Brain microvascular endothelial cell (primary cell): ENCODE data around the gene PPCDC.

ENCODE experiments used
- DNase-seq: peaks from one replicate; pipeline ENCODE4 v3.0.0-alpha.2; 2020
- H3K27ac ChIP-seq: fragments of 250-450 bp; sonication (Bioruptor Pico); 2 replicates; pipeline ENCODE4 v1.5.1; 2020; ENCODE audit warnings: mild to moderate bottlenecking, moderate library complexity
- H3K27me3 ChIP-seq: fragments of 250-450 bp; sonication (Bioruptor Pico); replicated peaks from 2 replicates; pipeline ENCODE4 v1.5.1; 2020; ENCODE audit warnings: mild to moderate bottlenecking
- H3K36me3 ChIP-seq: fragments of 250-450 bp; sonication (Bioruptor Pico); replicated peaks from 2 replicates; pipeline ENCODE4 v1.5.1; 2020; ENCODE audit warnings: mild to moderate bottlenecking
- H3K4me3 ChIP-seq: 2 replicates; pipeline ENCODE4 v1.5.1; 2011; ENCODE audit warnings: low read depth, mild to moderate bottlenecking, control low read depth, low read length, moderate library complexity
- in situ Hi-C: cut with HindIII; loops from 2 replicates; pipeline ENCODE4 v1.10.0; 2017; ENCODE audit warnings: low sequenced_read_pairs, low pct_ligation_motif_present
- TF ChIP-seq, protein P1 (sequence below): IDR thresholded peaks from 2 replicates; pipeline ENCODE4 v1.5.1; 2011; ENCODE audit warnings: low read depth, mild to moderate bottlenecking, moderate library complexity, low read length, control low read depth, inconsistent platforms; ENCODE audit errors: missing control alignments

The PPCDC gene, protein sequence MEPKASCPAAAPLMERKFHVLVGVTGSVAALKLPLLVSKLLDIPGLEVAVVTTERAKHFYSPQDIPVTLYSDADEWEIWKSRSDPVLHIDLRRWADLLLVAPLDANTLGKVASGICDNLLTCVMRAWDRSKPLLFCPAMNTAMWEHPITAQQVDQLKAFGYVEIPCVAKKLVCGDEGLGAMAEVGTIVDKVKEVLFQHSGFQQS

DNA sequence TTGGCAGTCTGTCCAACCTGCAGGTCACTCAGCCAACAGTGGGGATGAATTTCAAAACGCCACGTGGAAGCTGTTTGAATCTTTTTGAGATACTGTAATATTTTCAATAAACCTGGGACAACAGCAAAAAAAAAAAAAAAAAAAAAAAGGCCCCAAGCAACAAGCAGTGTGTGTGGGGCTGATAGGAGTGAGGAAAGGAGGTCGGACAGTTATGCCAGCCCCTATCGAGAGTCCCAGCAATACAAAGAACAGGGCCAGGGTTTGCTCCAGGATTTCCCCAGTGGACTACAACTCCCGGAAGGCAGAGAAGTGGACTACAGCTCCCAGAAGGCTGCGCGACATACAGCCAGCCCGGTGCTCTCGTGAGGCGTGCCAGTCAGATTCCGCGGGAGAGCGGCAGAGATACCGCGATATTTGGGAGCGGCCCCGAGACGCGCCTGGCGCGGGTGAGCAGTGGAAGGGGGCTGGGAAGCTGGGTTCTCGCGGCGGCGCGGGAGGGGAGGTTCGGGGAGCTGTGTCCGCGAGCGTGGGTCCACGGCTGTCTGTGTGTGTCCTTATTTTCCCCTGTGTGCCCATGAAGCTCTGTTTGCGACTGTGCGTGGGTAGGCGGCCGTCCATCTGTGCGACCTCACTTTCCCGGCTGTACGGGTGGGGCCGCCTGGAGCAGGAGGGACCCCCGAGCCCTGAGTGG lies at the start of gene PPCDC:
Gene PPCDC (plus strand): TSS at position 410 of the 691 bp plus-strand sequence. CDS start 4,729 bp downstream, outside the sequence.
- no peaks in the 10 kb centered on the region for H3K27me3 ChIP-seq
- H3K27ac ChIP-seq, result peak within 1 kb of the TSS; percentile 89
- peak; percentile 94 for DNase-seq
- TF ChIP-seq, protein P1, sequence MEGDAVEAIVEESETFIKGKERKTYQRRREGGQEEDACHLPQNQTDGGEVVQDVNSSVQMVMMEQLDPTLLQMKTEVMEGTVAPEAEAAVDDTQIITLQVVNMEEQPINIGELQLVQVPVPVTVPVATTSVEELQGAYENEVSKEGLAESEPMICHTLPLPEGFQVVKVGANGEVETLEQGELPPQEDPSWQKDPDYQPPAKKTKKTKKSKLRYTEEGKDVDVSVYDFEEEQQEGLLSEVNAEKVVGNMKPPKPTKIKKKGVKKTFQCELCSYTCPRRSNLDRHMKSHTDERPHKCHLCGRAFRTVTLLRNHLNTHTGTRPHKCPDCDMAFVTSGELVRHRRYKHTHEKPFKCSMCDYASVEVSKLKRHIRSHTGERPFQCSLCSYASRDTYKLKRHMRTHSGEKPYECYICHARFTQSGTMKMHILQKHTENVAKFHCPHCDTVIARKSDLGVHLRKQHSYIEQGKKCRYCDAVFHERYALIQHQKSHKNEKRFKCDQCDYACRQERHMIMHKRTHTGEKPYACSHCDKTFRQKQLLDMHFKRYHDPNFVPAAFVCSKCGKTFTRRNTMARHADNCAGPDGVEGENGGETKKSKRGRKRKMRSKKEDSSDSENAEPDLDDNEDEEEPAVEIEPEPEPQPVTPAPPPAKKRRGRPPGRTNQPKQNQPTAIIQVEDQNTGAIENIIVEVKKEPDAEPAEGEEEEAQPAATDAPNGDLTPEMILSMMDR, result no peak
- in situ Hi-C loops, result no loop called here
- H3K4me3 ChIP-seq, result peak within 1 kb of the TSS; percentile 99
- H3K36me3 ChIP-seq, result no peaks in the 10 kb centered on the region

DNA sequence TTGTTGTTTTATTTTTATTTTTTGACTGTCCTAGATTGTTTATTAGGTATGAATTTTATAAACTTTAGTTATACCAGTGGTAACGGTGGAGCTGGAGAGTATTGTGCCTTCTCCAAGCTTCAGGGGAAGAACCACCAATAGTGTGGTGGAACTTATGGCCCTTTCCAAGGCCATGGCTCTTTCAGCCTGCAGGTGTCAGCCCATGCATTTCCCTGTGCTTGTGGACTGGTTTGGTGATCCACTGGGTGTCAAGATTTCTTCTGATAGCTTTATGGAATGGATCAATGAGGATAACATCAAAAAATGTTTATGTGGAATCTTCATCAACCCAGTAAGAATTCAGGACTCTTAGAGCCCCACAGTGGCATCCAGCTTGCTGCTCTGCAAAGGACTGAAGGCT lies 47.2 kb upstream of the PPCDC start:
- in situ Hi-C loops, result no loop called here
- H3K27me3 ChIP-seq, result no peaks in the 10 kb centered on the region
- TF ChIP-seq, protein P1, result peak; percentile 23
- no peak overlapping the region for H3K27ac ChIP-seq
- no peak overlapping the region for H3K4me3 ChIP-seq
- H3K36me3 ChIP-seq, result no peaks in the 10 kb centered on the region
- DNase-seq, result no peak

DNA sequence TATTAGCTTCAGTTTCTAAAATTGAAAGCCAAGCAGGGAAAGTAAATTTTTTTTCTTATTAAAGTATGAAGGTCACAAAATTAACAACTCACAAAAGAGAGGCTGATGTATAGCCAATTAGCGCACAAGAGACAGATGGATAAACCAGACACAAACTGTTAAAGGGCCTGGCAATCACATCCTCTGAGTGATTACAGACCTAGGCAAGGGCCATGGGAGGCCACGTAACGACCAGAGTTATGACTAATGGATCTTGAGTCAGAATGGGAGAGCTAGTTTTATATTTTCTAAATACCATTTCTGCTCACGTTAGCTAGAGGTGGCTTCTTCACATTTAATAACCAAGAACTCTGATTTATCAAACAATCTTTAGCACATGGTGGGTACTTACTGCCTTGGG lies 45.8 kb upstream of the PPCDC start:
- Histone ChIP-seq H3K4me3 (no peak overlapping the region), H3K27me3 (no peaks in the 10 kb centered on the region), H3K27ac (peak overlapping the region; percentile 4), H3K36me3 (no peaks in the 10 kb centered on the region)
- in situ Hi-C loops, result no loop called here
- TF ChIP-seq, protein P1, result no peak
- DNase-seq, result peak; percentile 20

DNA sequence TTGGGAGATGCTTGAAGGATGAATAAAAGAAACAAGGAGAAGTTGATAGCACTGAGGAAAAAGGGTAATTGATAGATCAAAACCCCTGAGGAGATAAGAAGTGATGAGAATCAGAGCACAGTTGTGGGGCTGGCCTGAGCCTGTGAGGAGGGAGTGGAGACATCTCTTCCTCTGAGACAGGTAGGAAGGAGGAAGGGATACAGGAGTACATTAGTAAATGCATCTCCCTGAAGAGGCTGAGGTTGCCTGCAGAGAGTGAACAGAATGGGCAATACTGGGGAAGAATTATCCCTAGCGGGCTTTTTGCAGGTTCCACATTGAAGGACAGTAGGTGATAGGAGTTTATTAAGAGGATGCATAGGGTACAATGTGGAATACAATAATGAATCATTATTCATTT lies 45.3 kb upstream of the PPCDC start:
- Histone ChIP-seq H3K27me3 (no peaks in the 10 kb centered on the region), H3K4me3 (no peak overlapping the region), H3K36me3 (no peaks in the 10 kb centered on the region), H3K27ac (peak overlapping the region; percentile 4)
- no peak for DNase-seq
- TF ChIP-seq, protein P1, result no peak
- in situ Hi-C loops, result no loop called here

DNA sequence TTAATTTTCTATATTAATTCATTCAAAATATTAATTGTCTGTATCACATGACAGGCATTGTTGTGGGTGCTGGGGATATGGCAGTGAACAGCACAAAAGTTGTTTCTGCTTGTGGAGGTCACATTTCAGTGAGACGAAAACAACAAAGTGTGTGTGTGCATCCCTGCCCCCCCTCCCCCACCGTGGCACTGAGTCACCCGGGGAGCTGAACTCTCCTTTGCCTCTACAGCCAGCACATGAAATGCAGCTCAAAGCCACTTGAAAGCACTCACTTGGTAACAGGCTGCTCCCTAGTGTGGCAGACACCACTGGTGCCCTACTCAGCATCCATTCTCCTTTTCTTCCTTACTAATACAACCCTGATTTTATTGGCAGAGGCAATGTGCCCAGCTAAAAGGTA lies 44.9 kb upstream of the PPCDC start:
- in situ Hi-C loops, result no loop called here
- peak; percentile 69 for DNase-seq
- Histone ChIP-seq H3K36me3 (no peaks in the 10 kb centered on the region), H3K27ac (no peak overlapping the region), H3K27me3 (no peaks in the 10 kb centered on the region), H3K4me3 (no peak overlapping the region)
- TF ChIP-seq, protein P1, result no peak
